ENCODE measurements around the gene DBH.
"Not testable (repeated sequence)": the region's sequence is repeated elsewhere in the genome, so short reads cannot be mapped to it uniquely, and the experiment has no call there.

The DBH gene

DNA sequence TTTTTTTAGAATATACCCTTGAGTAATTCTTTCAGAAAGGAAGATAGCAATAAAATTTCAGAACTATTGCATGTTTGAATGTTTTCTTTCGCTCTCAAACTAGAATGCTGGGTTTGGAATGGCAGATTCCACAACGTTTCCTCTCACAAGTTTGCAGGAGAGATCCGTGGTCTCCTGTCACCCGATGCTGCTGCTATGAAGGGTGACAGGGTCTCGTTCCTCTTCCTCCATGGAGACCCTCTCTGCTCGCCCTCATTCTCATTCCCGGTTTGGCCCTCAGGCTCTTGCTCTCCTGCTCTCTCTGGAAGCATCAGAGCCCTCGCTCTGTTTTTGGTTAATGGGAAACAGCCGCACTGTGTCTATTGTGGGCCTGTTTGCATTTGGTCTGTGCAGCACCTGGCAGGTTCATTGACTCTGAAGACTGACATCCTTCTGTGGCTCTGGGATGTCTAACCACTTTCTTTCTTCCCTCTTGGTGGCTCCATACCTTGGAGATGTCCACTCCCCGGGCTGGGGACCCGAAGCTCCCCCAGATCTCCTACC lies 14.4 kb upstream of the DBH start:
- no peak for DNase-seq (ENCODE audit: low read depth in 1 of 2, low spot score in 1 of 2)

DNA sequence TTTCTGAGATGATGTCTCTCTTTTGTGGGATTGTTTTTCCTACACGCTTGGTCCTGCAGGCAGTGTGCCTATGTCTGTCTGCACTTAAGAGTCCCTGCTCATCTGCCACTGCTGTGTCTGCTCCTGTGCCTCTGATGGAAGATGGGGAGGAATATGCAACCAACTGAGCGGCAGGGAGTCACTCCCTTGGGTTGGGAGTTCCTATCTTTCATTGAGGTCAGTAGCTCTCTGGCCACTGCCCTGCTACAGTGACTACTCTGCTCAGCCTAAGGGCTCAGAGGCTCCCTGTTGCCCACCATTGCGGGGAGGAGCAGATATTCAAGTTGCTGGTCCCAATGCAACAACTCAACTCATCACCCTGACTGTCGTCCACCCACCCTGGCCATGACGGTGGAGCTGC lies 13.6 kb upstream of the DBH start:
- DNase-seq (ENCODE audit: low read depth in 1 of 2, low spot score in 1 of 2), result no peak

DNA sequence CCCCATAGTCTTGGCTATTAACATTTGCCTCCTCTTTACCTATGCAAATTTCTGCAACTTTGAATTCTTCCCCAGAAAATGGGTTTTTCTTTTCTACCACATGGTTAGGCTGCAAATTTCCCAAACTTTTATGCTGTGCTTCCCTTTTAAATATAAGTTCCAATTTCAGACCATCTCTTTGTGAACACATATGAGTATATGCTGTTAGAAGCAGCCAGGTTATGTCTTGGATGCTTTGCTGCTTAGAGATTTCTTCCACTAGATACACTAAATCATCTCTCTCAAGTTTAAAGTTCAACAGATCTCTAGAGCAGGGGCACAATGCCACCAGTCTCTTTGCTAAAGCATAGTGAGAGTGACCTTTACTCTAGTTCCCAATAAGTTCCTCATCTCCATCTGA lies 10.2 kb upstream of the DBH start:
- DNase-seq (ENCODE audit: low read depth in 1 of 2, low spot score in 1 of 2), result not testable (repeated sequence)

DNA sequence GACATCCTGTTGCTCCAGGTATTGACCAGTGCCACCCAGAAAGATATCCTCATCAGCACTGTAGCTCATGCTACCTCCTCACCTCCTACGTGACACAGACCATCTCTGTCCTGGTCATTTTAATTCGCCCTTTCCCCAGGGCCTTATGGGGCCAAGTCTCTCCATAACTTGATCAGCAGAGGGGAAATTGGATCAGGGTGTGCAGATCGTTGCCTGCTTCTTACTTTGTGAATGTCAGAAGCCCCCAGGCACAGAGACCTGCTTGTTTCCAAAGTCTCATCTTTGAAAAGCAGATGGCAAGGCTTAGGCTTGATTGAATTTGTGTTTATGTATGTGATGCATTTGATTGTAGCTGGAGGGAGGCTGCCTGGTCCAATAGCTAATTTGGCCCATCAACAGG lies 8.8 kb upstream of the DBH start:
- DNase-seq (ENCODE audit: low read depth in 1 of 2, low spot score in 1 of 2), result no peak

DNA sequence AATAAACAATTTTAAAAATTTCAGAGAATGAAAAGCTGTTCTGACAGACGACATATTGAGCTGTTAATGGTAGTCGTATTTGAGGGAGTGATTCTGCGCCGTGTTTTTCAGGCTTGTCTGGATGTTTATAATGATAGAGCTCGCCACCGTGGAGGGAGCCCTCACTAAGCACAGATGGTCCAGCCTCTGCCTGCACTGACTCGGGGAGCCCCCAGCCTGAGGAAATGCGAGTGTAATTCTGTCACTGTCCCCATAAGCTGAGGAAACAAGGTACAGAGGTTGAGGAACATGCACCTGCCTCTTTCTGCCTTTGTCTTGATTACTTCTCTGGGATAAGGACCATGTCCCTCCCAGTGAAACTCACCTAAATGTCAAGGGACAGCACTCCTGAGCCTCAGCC lies 7.4 kb upstream of the DBH start:
- no peak for DNase-seq (ENCODE audit: low read depth in 1 of 2, low spot score in 1 of 2)

DNA sequence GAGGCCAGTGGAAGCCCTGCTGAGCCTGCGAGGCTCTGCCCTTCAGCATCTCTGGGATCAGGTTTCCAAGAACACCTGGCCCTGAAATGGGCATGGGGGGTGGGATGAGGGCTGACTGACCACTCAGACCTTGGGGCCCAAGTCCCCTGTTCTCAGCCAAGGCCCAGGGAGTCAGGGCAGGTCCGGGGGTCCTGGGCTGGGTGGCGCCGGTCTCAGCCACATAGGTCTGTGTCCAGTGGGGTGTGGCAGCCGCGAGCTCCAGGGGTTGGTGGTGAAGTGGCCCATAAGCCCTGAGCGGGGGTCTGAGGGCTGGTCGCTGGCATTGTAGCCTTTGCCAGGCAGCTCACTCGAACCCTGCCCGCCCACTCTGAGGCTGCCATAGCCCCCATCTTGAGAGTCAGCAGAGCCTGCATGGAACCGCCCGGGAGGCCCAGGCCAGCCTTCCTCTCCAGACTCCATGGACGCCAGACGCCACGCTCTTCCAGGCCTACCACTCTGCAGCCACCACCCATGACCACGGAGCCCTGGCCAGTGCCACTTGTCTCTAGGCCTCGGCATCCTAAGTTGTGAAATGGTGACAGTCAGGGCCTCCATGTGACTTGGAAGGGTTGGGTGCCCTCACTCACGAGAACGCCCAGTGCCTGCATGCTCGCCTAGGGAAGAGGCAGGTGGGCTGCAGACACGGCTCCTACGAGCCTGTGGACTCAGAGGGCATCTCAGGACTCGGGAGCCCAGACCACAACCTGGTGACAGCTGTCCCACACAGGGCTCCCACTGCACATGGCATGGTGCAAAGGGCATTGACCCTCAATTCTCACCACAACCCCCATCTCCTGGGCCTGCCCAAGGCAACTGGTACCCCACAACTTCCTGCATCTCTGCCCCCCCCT lies 6.7 kb upstream of the DBH start:
- no peak for DNase-seq (ENCODE audit: low read depth in 1 of 2, low spot score in 1 of 2)

GRCh38 chr9:133631111-133631510 lies 5.1 kb upstream of the DBH start:
- no peak for DNase-seq (ENCODE audit: low read depth in 1 of 2, low spot score in 1 of 2)

- no peak for DNase-seq (ENCODE audit: low read depth in 1 of 2, low spot score in 1 of 2)
Observed at GRCh38 chr9:133632806-133633680, 3.1 kb upstream of the DBH start.

- DNase-seq (ENCODE audit: low read depth in 1 of 2, low spot score in 1 of 2), result no peak
Observed at GRCh38 chr9:133633681-133634080, 2.5 kb upstream of the DBH start.

- DNase-seq (ENCODE audit: low read depth in 1 of 2, low spot score in 1 of 2), result no peak
Observed at GRCh38 chr9:133634081-133634691, 2.0 kb upstream of the DBH start.

- DNase-seq (ENCODE audit: low read depth in 1 of 2, low spot score in 1 of 2), result no peak
Observed at GRCh38 chr9:133635098-133635497, 1.1 kb upstream of the DBH start.

GRCh38 chr9:133636902-133637301 lies 739 bp downstream of the DBH start:
- no peak for DNase-seq (ENCODE audit: low read depth in 1 of 2, low spot score in 1 of 2)

GRCh38 chr9:133637451-133638055 lies 1.4 kb downstream of the DBH start:
- DNase-seq (ENCODE audit: low read depth in 1 of 2, low spot score in 1 of 2), result no peak

DNA sequence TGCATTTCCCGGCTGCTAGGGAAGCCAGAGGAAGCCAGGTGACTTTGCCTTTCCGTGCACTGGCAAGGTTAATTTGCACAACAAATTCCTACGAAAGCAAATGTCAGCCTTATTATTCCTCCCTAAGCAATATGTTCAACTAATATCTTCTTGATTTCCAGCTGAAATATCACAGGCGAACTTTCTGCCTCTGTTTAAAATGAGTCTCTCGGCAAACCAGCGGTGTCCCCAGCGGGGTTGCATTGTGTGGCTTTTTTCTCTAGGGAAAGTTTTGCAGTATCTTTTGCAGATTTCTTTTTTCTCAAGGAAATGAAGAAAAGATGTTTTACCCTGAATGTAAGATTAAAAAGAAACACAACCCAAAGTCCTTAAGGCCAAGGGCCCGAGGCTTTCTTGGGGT lies 1.9 kb downstream of the DBH start:
- DNase-seq (ENCODE audit: low read depth in 1 of 2, low spot score in 1 of 2), result no peak

DNA sequence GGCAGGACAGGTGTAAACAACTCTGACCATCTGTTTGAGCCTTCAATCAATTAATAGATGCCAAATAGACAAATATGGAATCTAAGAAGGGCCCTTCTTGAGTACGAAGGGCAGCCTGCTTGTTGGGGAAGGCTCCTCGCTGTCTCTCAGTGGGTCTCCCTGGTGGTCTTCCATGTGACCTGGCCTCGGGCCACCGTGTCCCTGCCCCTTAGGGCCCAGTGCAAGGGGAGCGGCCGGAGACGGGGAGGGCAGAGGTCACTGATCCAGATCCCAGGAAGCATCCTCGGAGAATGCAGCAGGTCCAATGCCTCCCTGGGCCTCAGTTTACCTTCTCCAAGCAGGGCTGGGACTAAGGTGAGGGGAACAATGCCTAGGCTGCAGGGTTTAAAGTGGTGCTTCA lies 2.5 kb downstream of the DBH start:
- DNase-seq (ENCODE audit: low read depth in 1 of 2, low spot score in 1 of 2), result no peak

GRCh38 chr9:133639613-133640012 lies 3.5 kb downstream of the DBH start:
- no peak for DNase-seq (ENCODE audit: low read depth in 1 of 2, low spot score in 1 of 2)

DNA sequence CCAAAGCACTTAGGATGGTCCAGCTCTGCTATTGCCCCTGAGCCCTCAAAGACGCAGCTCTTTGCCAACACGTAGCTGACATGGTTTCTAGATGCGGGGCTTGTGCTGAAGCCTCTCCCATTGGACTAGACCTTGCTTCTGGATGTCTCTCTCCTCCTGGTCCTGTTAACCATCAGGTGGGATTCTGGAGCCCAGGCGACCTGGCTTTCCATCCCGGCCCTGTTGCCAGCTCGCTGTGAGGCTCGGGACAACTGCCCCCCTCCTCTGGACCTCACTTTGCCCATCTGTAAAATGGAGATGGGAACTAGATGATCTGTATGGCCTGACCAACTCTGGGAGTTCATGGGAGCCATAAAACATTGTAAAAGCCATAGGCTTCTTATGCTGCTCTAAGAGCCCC lies 4.0 kb downstream of the DBH start:
- DNase-seq (ENCODE audit: low read depth in 1 of 2, low spot score in 1 of 2), result no peak

GRCh38 chr9:133640580-133641395 lies 4.6 kb downstream of the DBH start:
- no peak for DNase-seq (ENCODE audit: low read depth in 1 of 2, low spot score in 1 of 2)

- DNase-seq (ENCODE audit: low read depth in 1 of 2, low spot score in 1 of 2), result no peak
Observed at GRCh38 chr9:133641396-133641655, 5.2 kb downstream of the DBH start.

GRCh38 chr9:133641861-133642595 lies 5.9 kb downstream of the DBH start:
- DNase-seq (ENCODE audit: low read depth in 1 of 2, low spot score in 1 of 2), result no peak

All from activated CD4-positive, alpha-beta T cell treated with anti-CD3 and anti-CD28 coated beads, Interleukin-2, amount 50 U/mL, for 24 hours (primary cell).